ENCODE measurements around the gene ZNF799.

DNA sequence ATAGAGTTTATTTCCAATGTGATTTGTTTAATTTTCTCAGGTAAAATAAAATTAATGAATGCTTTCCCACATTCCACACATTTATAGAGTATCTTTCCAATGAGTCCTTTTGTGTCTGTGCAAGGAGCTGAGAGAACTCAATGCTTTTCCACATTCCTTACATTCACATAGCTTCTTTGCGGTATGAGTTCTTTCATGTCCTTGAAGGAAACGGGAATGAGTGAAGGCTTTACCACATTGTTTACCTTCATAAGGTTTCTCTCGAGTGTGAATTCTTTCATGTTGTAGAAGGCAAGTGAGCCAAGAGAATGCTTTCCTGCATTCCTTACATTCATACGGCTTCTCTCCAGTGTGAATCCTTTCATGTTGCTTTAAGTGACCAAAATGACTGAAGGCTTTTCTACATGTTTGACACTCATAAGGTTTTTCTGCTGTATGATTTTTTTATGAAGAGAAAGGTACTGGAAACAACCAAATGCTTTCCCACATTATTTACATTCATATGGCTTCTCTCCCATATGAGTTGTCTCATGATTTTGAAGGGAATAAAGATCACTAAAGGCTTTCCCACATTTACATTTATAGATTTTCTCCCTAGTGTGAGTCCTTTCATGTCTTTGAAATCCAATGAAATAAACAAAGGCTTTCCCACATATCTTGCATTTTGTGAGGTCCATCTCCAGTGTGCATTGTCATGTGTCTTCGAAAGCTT, 21.2 kb downstream of the ZNF799 start:
- TF ChIP-seq EZH2 (IDR thresholded peaks at IDR 0.05) (no peak), EZH2phosphoT487 (IDR thresholded peaks at IDR 0.05) (no peak)
- TF ChIP-seq, protein P1, sequence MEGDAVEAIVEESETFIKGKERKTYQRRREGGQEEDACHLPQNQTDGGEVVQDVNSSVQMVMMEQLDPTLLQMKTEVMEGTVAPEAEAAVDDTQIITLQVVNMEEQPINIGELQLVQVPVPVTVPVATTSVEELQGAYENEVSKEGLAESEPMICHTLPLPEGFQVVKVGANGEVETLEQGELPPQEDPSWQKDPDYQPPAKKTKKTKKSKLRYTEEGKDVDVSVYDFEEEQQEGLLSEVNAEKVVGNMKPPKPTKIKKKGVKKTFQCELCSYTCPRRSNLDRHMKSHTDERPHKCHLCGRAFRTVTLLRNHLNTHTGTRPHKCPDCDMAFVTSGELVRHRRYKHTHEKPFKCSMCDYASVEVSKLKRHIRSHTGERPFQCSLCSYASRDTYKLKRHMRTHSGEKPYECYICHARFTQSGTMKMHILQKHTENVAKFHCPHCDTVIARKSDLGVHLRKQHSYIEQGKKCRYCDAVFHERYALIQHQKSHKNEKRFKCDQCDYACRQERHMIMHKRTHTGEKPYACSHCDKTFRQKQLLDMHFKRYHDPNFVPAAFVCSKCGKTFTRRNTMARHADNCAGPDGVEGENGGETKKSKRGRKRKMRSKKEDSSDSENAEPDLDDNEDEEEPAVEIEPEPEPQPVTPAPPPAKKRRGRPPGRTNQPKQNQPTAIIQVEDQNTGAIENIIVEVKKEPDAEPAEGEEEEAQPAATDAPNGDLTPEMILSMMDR (IDR thresholded peaks at IDR 0.05), result no peak

Measured in neural progenitor cell (in vitro differentiated cells).